IMR-90 (cell line): ENCODE results near the gene C1orf167. TPM values are rescaled to one million over a fixed set of nuclear protein-coding genes. Genes with fewer than 3 reads are reported as not detected.

Experiments
- ATAC-seq: fragments of 200-7000 bp; cut with Tn5 transposase; 2 replicates; pipeline ENCODE4 v1.9.1; 2020; ENCODE audit warnings: low read depth, mild to moderate bottlenecking, moderate library complexity
- BruUV-seq: library from RNA; stranded (reverse); fragments of 400-500 nt; replicated peaks from 2 replicates; lab custom pipeline; 2021; lab: Mats Ljungman, UMichigan
- CTCF ChIA-PET: fragments of 300-600 bp; formaldehyde crosslinking; extraction: SDS; loops from one replicate; lab custom pipeline; 2021; ENCODE audit warnings: antibody characterized with exemption; lab: Yijun Ruan, JAX
- POLR2A ChIA-PET: fragments of 300-600 bp; sonication (Branson Sonifier 250); formaldehyde crosslinking; loops from one replicate; lab custom pipeline; 2022; ENCODE audit warnings: antibody characterized with exemption; ENCODE audit not compliant: unreplicated experiment; lab: Charles Lee
- DNase-seq: peaks from one replicate; pipeline ENCODE4 v3.0.0; 2013
- H2AFZ ChIP-seq: replicated peaks from 2 replicates; pipeline ENCODE3; 2013; ENCODE audit warnings: low read length, mild to moderate bottlenecking; ENCODE audit not compliant: poor library complexity
- H2AK5ac ChIP-seq: 2 replicates; pipeline ENCODE4 v1.6.1; 2013; ENCODE audit warnings: low read depth, low read length, inconsistent platforms
- H2AK9ac ChIP-seq: replicated peaks from 2 replicates; pipeline ENCODE3; 2013; ENCODE audit warnings: mild to moderate bottlenecking, low read depth, low read length, moderate library complexity; ENCODE audit not compliant: poor library complexity
- H2BK120ac ChIP-seq: 2 replicates; pipeline ENCODE4 v1.6.1; 2013; ENCODE audit warnings: low read depth, low read length, inconsistent platforms
- H2BK15ac ChIP-seq: 3 replicates; pipeline ENCODE4 v1.6.1; 2013; ENCODE audit warnings: low read depth, low read length, inconsistent platforms
- H2BK20ac ChIP-seq: 2 replicates; pipeline ENCODE4 v1.6.1; 2013; ENCODE audit warnings: low read depth, mild to moderate bottlenecking, inconsistent platforms, low read length, moderate library complexity
- H2BK5ac ChIP-seq: 2 replicates; pipeline ENCODE4 v1.6.1; 2013; ENCODE audit warnings: mild to moderate bottlenecking, low read depth, low read length, inconsistent platforms; ENCODE audit not compliant: poor library complexity, severe bottlenecking
- H3K14ac ChIP-seq: replicated peaks from 2 replicates; pipeline ENCODE4 v1.6.1; 2013; ENCODE audit warnings: low read depth, low read length, inconsistent platforms
- H3K18ac ChIP-seq: 2 replicates; pipeline ENCODE4 v1.6.1; 2013; ENCODE audit warnings: low read depth, low read length, control low read depth
- H3K23ac ChIP-seq: 2 replicates; pipeline ENCODE4 v1.6.1; 2013; ENCODE audit warnings: low read depth, low read length, inconsistent platforms
- H3K27ac ChIP-seq: 2 replicates; pipeline ENCODE4 v1.5.1; 2013; ENCODE audit warnings: mild to moderate bottlenecking, control low read depth, low read length; ENCODE audit not compliant: insufficient read depth
- H3K27me3 ChIP-seq: 2 replicates; pipeline ENCODE4 v1.6.1; 2013; ENCODE audit warnings: low read length; ENCODE audit not compliant: control insufficient read depth, insufficient read depth
- H3K36me3 ChIP-seq: 2 replicates; pipeline ENCODE4 v1.6.1; 2013; ENCODE audit warnings: low read length, mixed read lengths; ENCODE audit not compliant: control insufficient read depth, insufficient read depth
- H3K4ac ChIP-seq: 2 replicates; pipeline ENCODE4 v1.6.1; 2013; ENCODE audit warnings: low read depth, low read length, inconsistent platforms
- H3K4me1 ChIP-seq: 2 replicates; pipeline ENCODE4 v1.6.1; 2013; ENCODE audit warnings: low read length, mixed read lengths; ENCODE audit not compliant: control insufficient read depth, insufficient read depth
- H3K4me2 ChIP-seq: 2 replicates; pipeline ENCODE4 v1.6.1; 2013; ENCODE audit warnings: low read depth, mild to moderate bottlenecking, control low read depth, low read length, moderate library complexity
- H3K4me3 ChIP-seq: 2 replicates; pipeline ENCODE4 v1.5.1; 2013; ENCODE audit warnings: low read depth, mild to moderate bottlenecking, control low read depth, low read length, moderate library complexity; ENCODE audit not compliant: insufficient read depth
- H3K56ac ChIP-seq: 2 replicates; pipeline ENCODE4 v1.6.1; 2013; ENCODE audit warnings: low read length, inconsistent platforms; ENCODE audit not compliant: insufficient read depth; ENCODE audit errors: extremely low read depth
- H3K79me1 ChIP-seq, 2 experiments: 2 replicates each; pipeline ENCODE4 v1.6.1; 2013; ENCODE audit warnings: low read length in 2 of 2, inconsistent platforms in 1 of 2, low read depth in 1 of 2
- H3K9ac ChIP-seq: 2 replicates; pipeline ENCODE4 v1.6.1; 2013; ENCODE audit warnings: low read depth, low read length, control low read depth
- H3K9me1 ChIP-seq: 2 replicates; pipeline ENCODE4 v1.6.1; 2013; ENCODE audit warnings: low read length, inconsistent platforms; ENCODE audit not compliant: insufficient read depth
- H3K9me3 ChIP-seq: 2 replicates; pipeline ENCODE4 v1.6.1; 2013; ENCODE audit warnings: low read length; ENCODE audit not compliant: control insufficient read depth, insufficient read depth
- H4K20me1 ChIP-seq: 2 replicates; pipeline ENCODE4 v1.6.1; 2013; ENCODE audit warnings: low read length, inconsistent platforms; ENCODE audit not compliant: insufficient read depth
- H4K5ac ChIP-seq: 2 replicates; pipeline ENCODE4 v1.6.1; 2013; ENCODE audit warnings: mild to moderate bottlenecking, low read depth, low read length, control low read depth
- H4K8ac ChIP-seq, 2 experiments: 2 replicates each; pipeline ENCODE4 v1.6.1; 2013; ENCODE audit warnings: low read depth in 2 of 2, low read length in 2 of 2, control low read depth in 1 of 2, inconsistent platforms in 1 of 2
- H4K91ac ChIP-seq: 2 replicates; pipeline ENCODE4 v1.6.1; 2013; ENCODE audit warnings: low read depth, low read length, inconsistent platforms; ENCODE audit not compliant: insufficient read depth
- BHLHE40 ChIP-seq: fragments of 150-350 bp; IDR thresholded peaks from 2 replicates; pipeline ENCODE4 v1.6.1; 2016; ENCODE audit warnings: mild to moderate bottlenecking, low read depth, low read length
- CEBPB ChIP-seq: IDR thresholded peaks from 2 replicates; pipeline ENCODE4 v1.6.1; 2012; ENCODE audit warnings: low read depth, low read length, improper control_type of control experiment
- FOS ChIP-seq: fragments of 150-350 bp; IDR thresholded peaks from 2 replicates; pipeline ENCODE4 v1.6.1; 2016; ENCODE audit warnings: low read depth, low read length
- MAZ ChIP-seq: IDR thresholded peaks from 2 replicates; pipeline ENCODE4 v1.6.1; 2012; ENCODE audit warnings: low read depth, mild to moderate bottlenecking, low read length, improper control_type of control experiment, moderate library complexity, borderline replicate concordance
- RCOR1 ChIP-seq: IDR thresholded peaks from 2 replicates; pipeline ENCODE4 v1.6.1; 2012; ENCODE audit warnings: mild to moderate bottlenecking, low read length, improper control_type of control experiment; ENCODE audit not compliant: insufficient replicate concordance
- SMC3 ChIP-seq: fragments of 150-350 bp; IDR thresholded peaks from 2 replicates; pipeline ENCODE4 v1.6.1; 2016; ENCODE audit warnings: low read depth, mild to moderate bottlenecking, antibody characterized with exemption, low read length, moderate library complexity
- WGBS, 2 experiments: methylation state at CpG; one replicate each; pipeline versions ENCODE4 v1.1.5 to v1.1.7; 2013; ENCODE audit warnings: missing lambda C conversion rate in 2 of 2; ENCODE audit not compliant: insufficient read length in 1 of 2; ENCODE audit errors: extremely low coverage in 2 of 2; 5-methylcytosine and 5-hydroxymethylcytosine counted together
- dilution Hi-C: fragments of 300-500 bp; cut with HindIII; formaldehyde crosslinking; loops from one replicate; pipeline ENCODE4 v1.14.3; 2018; ENCODE audit warnings: low sequenced_read_pairs; ENCODE audit not compliant: unreplicated experiment
- in situ Hi-C: fragments of 300-500 bp; cut with MboI; formaldehyde crosslinking; loops from 3 replicates; pipeline ENCODE4 v1.14.3; 2019; ENCODE audit warnings: low sequenced_read_pairs, inconsistent platforms, mixed read lengths
- intact Hi-C: fragments of 100-400 bp; cut with micrococcal nuclease; formaldehyde crosslinking; loops from 2 replicates; pipeline ENCODE4 v1.10.0; 2022
- polyA plus RNA-seq, 3 experiments: library from polyadenylated mRNA; depleted of rRNA; stranded (reverse); fragments of >200 nt; gene quantifications; 2 replicates each; pipeline ENCODE4 v1.2.3, GENCODE V29; 2012; ENCODE audit warnings: low replicate concordance in 1 of 3
- total RNA-seq: library from RNA; depleted of rRNA; stranded (reverse); fragments of >200 nt; gene quantifications from 2 replicates; pipeline ENCODE4 v1.2.3, GENCODE V29; 2012

C1orf167 gene
- total and polyA plus RNA-seq, 2 of the 4 experiments (the other 2 are of a cell fraction) = under 0.01 to 0.15 TPM

GRCh38 chr1:11738783-11739182 is 23.2 kb upstream of the C1orf167 start:
- TF ChIP-seq CEBPB = no peak
- no peak for TF ChIP-seq RCOR1
- TF ChIP-seq MAZ = no peak
- no peak for TF ChIP-seq SMC3
- no peak for TF ChIP-seq FOS
- no peak for TF ChIP-seq BHLHE40
- intact Hi-C loops = loop anchor here (10.0 kb wide), 1 partner anchor 464 kb away; the partner anchor contains the start of gene UBIAD1
- Histone ChIP-seq H3K9me1 (peaks cover 13% of the 10 kb centered on the region; the same call in 1 of the 2 replicates), H3K4ac (no peak overlapping the region), H3K9ac (no peak overlapping the region), H3K4me1 (0 out of 2 replicates have a peak, but pooled peaks cover 3% of the 10 kb centered on the region), H2AK9ac (no peak overlapping the region), H3K9me3 (no peaks in the 10 kb centered on the region), H4K5ac (no peak overlapping the region), H3K79me1 (peaks cover 22 to 32% of the 10 kb centered on the region in 2 experiments), H3K14ac (no peak overlapping the region), H4K20me1 (peaks cover 4% of the 10 kb centered on the region; the same call in 1 of the 2 replicates), H3K18ac (no peak overlapping the region), H3K56ac (no peak overlapping the region), H4K91ac (no peak overlapping the region), H2BK20ac (no peak overlapping the region), H2BK120ac (no peak overlapping the region), H2BK5ac (no peak overlapping the region), H3K4me3 (no peak overlapping the region), H3K4me2 (no peak overlapping the region), H3K36me3 (no peaks in the 10 kb centered on the region), H4K8ac (no peak overlapping the region), H3K27ac (no peak overlapping the region), H3K27me3 (no peaks in the 10 kb centered on the region), H3K23ac (no peak overlapping the region), H2BK15ac (no peak overlapping the region), H2AK5ac (no peak overlapping the region), H2AFZ (no peak overlapping the region)
- WGBS, 2 experiments = no CpG with 5 or more reads among the region's 6 CpGs
- BruUV-seq = no TSS peak
- in situ Hi-C loops = no loop called here
- dilution Hi-C loops = no loop called here
- ChIA-PET POLR2A (no interaction called here), CTCF (no interaction called here)
- no peak for DNase-seq
- ATAC-seq = no peak
